Lung microvascular endothelial cell (primary cell): Measurements from ENCODE around the gene HAGHL. TPM values are rescaled to one million over a fixed set of nuclear protein-coding genes. Genes with fewer than 3 reads are reported as not detected.

Source experiments
- DNase-seq, 2 donors: peaks; one replicate each; pipeline versions ENCODE4 v3.0.0 to v3.0.0-alpha.2; 2010; ENCODE audit warnings: low read depth in 2 of 2
- total RNA-seq: library from RNA; depleted of rRNA; stranded (reverse); fragments of >200 nt; gene quantifications from 2 replicates; pipeline ENCODE4 v1.2.1, GENCODE V29; 2014

Gene HAGHL
- total RNA-seq, 1 donor from 2014 or later, result 5.4 TPM

GRCh38 chr16:754656-755055, 27.8 kb downstream of the HAGHL start:
- DNase-seq, result no peak

- no peak for DNase-seq
Observed at GRCh38 chr16:756428-756827, 29.5 kb downstream of the HAGHL start.

- DNase-seq, result no peak
Observed at GRCh38 chr16:759110-759910, 32.4 kb downstream of the HAGHL start.

GRCh38 chr16:760065-760464, 33.2 kb downstream of the HAGHL start:
- DNase-seq, result no peak

- DNase-seq, result no peak
Observed at GRCh38 chr16:760545-761343, 33.8 kb downstream of the HAGHL start, which contains the start of gene MSLN. TSS of gene MSLN (plus strand) at chr16:760734. CDS start at chr16:762681, 1,947 bp downstream.

GRCh38 chr16:761625-762513, 35.0 kb downstream of the HAGHL start:
- DNase-seq, result no peak

GRCh38 chr16:762595-763268, 35.8 kb downstream of the HAGHL start:
- no peak for DNase-seq

GRCh38 chr16:763369-764183, 36.7 kb downstream of the HAGHL start:
- DNase-seq, result no peak

GRCh38 chr16:764184-764750, 37.4 kb downstream of the HAGHL start:
- DNase-seq, result no peak

GRCh38 chr16:764848-765487, 38.1 kb downstream of the HAGHL start:
- no peak for DNase-seq

GRCh38 chr16:765488-765865, 38.6 kb downstream of the HAGHL start:
- no peak for DNase-seq

- no peak for DNase-seq
Observed at GRCh38 chr16:766008-766819, 39.3 kb downstream of the HAGHL start.

- DNase-seq, result no peak
Observed at GRCh38 chr16:766820-767640, 40.1 kb downstream of the HAGHL start.

- no peak for DNase-seq
Observed at GRCh38 chr16:767743-768235, 40.9 kb downstream of the HAGHL start.

- no peak for DNase-seq
Observed at GRCh38 chr16:768428-768827, 41.5 kb downstream of the HAGHL start.

GRCh38 chr16:769184-769784, 42.4 kb downstream of the HAGHL start:
- DNase-seq, result no peak

GRCh38 chr16:769934-770333, 43.0 kb downstream of the HAGHL start:
- no peak for DNase-seq
